ENCODE results near the gene WDPCP. TPM values are rescaled to one million over a fixed set of nuclear protein-coding genes. Genes with fewer than 3 reads are reported as not detected.
"Not testable (repeated sequence)": the region's sequence is repeated elsewhere in the genome, so short reads cannot be mapped to it uniquely, and the experiment has no call there.

The WDPCP gene
- polyA plus RNA-seq, 1 donor from 2014 or later, result 2.7 TPM

GRCh38 chr2:63488118-63488713 is 100.1 kb downstream of the WDPCP start:
- H3K4me3 Mint-ChIP-seq, result no peak overlapping the region
- peaks cover 8% of the 10 kb centered on the region for H3K36me3 Mint-ChIP-seq
- no peak overlapping the region for H3K27ac Mint-ChIP-seq
- no peaks in the 10 kb centered on the region for H3K27me3 Mint-ChIP-seq
- no peaks in the 10 kb centered on the region for H3K4me1 Mint-ChIP-seq
- H3K9me3 Mint-ChIP-seq, result no peaks in the 10 kb centered on the region

GRCh38 chr2:63486861-63487290 is 101.4 kb downstream of the WDPCP start:
- Mint-ChIP-seq H3K4me3 (no peak overlapping the region), H3K9me3 (no peaks in the 10 kb centered on the region), H3K27me3 (no peaks in the 10 kb centered on the region), H3K4me1 (no peaks in the 10 kb centered on the region), H3K36me3 (peaks cover 8% of the 10 kb centered on the region), H3K27ac (no peak overlapping the region)

- Mint-ChIP-seq H3K27me3 (no peaks in the 10 kb centered on the region), H3K4me3 (no peak overlapping the region), H3K4me1 (no peaks in the 10 kb centered on the region), H3K9me3 (peaks cover 0 to 3% (median 2%) of the 10 kb centered on the region in 3 donors), H3K27ac (no peak overlapping the region), H3K36me3 (peaks cover 12% of the 10 kb centered on the region)
These were observed 103.4 kb downstream of the WDPCP start for GRCh38 chr2:63484901-63485300.

- H3K4me1 Mint-ChIP-seq, result no peaks in the 10 kb centered on the region
- peaks cover 12% of the 10 kb centered on the region for H3K36me3 Mint-ChIP-seq
- H3K4me3 Mint-ChIP-seq, result no peak overlapping the region
- peaks cover 0 to 3% (median 2%) of the 10 kb centered on the region in 3 donors for H3K9me3 Mint-ChIP-seq
- H3K27ac Mint-ChIP-seq, result no peak overlapping the region
- no peaks in the 10 kb centered on the region for H3K27me3 Mint-ChIP-seq
These were observed 103.8 kb downstream of the WDPCP start for GRCh38 chr2:63484481-63484880.

- Mint-ChIP-seq H3K36me3 (peaks cover 24% of the 10 kb centered on the region), H3K27me3 (no peaks in the 10 kb centered on the region), H3K27ac (no peak overlapping the region), H3K9me3 (peaks cover 0 to 5% (median 2%) of the 10 kb centered on the region in 3 donors), H3K4me3 (no peak overlapping the region), H3K4me1 (peaks cover 0 to 2% (median 0%) of the 10 kb centered on the region in 3 donors)
These were observed 110.6 kb downstream of the WDPCP start for GRCh38 chr2:63477686-63478085.

GRCh38 chr2:63469313-63469712 is 119.0 kb downstream of the WDPCP start:
- not testable (repeated sequence) for H3K27me3 Mint-ChIP-seq, H3K4me3 Mint-ChIP-seq, H3K27ac Mint-ChIP-seq, H3K4me1 Mint-ChIP-seq
- Mint-ChIP-seq H3K9me3 (peaks cover 2 to 19% (median 8%) of the 10 kb centered on the region in 3 donors), H3K36me3 (peaks cover 24% of the 10 kb centered on the region)

GRCh38 chr2:63465633-63466032 is 122.6 kb downstream of the WDPCP start:
- Mint-ChIP-seq H3K36me3 (peaks cover 20% of the 10 kb centered on the region), H3K9me3 (peaks cover 2 to 26% (median 6%) of the 10 kb centered on the region in 3 donors), H3K4me3 (no peak overlapping the region), H3K4me1 (peaks cover 0 to 2% (median 2%) of the 10 kb centered on the region in 3 donors), H3K27ac (no peak overlapping the region), H3K27me3 (no peaks in the 10 kb centered on the region)

GRCh38 chr2:63463142-63463541 is 125.1 kb downstream of the WDPCP start:
- no peak overlapping the region for H3K27ac Mint-ChIP-seq

GRCh38 chr2:63446658-63447057 is 141.6 kb downstream of the WDPCP start:
- Mint-ChIP-seq H3K27ac (no peak overlapping the region), H3K27me3 (no peaks in the 10 kb centered on the region), H3K36me3 (peaks cover 21% of the 10 kb centered on the region), H3K4me3 (no peak overlapping the region), H3K4me1 (peaks cover 0 to 6% (median 2%) of the 10 kb centered on the region in 3 donors), H3K9me3 (peaks cover 0 to 7% (median 2%) of the 10 kb centered on the region in 3 donors)

More at GRCh38 chr2:63463142-63463541, 125.1 kb downstream of the WDPCP start:
- Mint-ChIP-seq H3K9me3 (peaks cover 6 to 19% (median 10%) of the 10 kb centered on the region in 3 donors), H3K4me3 (no peak overlapping the region), H3K4me1 (peaks cover 0 to 2% (median 1%) of the 10 kb centered on the region in 3 donors), H3K36me3 (peaks cover 27% of the 10 kb centered on the region), H3K27me3 (no peaks in the 10 kb centered on the region)

- peak overlapping the region in 1 of 4 donors; percentile 81 for H3K4me3 Mint-ChIP-seq
- H3K27ac Mint-ChIP-seq, result no peak overlapping the region
These were observed 143.6 kb downstream of the WDPCP start for GRCh38 chr2:63444565-63445288.

GRCh38 chr2:63440612-63441011 is 147.7 kb downstream of the WDPCP start:
- peaks cover 4% of the 10 kb centered on the region for H3K36me3 Mint-ChIP-seq
- H3K4me1 Mint-ChIP-seq, result peaks cover 0 to 6% (median 2%) of the 10 kb centered on the region in 3 donors
- no peaks in the 10 kb centered on the region for H3K27me3 Mint-ChIP-seq
- H3K9me3 Mint-ChIP-seq, result no peaks in the 10 kb centered on the region
- no peak overlapping the region for H3K27ac Mint-ChIP-seq
- H3K4me3 Mint-ChIP-seq, result no peak overlapping the region

More at GRCh38 chr2:63444565-63445288, 143.6 kb downstream of the WDPCP start:
- Mint-ChIP-seq H3K4me1 (peaks cover 0 to 6% (median 2%) of the 10 kb centered on the region in 3 donors), H3K27me3 (no peaks in the 10 kb centered on the region), H3K36me3 (peaks cover 13% of the 10 kb centered on the region), H3K9me3 (peaks cover 0 to 3% (median 2%) of the 10 kb centered on the region in 3 donors)

GRCh38 chr2:63438181-63438580 is 150.1 kb downstream of the WDPCP start:
- Mint-ChIP-seq H3K27ac (no peak overlapping the region), H3K4me3 (no peak overlapping the region), H3K36me3 (peaks cover 7% of the 10 kb centered on the region), H3K4me1 (no peaks in the 10 kb centered on the region), H3K9me3 (no peaks in the 10 kb centered on the region), H3K27me3 (no peaks in the 10 kb centered on the region)

GRCh38 chr2:63436488-63436887 is 151.8 kb downstream of the WDPCP start:
- Mint-ChIP-seq H3K4me1 (no peaks in the 10 kb centered on the region), H3K27me3 (no peaks in the 10 kb centered on the region), H3K9me3 (no peaks in the 10 kb centered on the region), H3K4me3 (no peak overlapping the region), H3K27ac (no peak overlapping the region), H3K36me3 (peaks cover 5% of the 10 kb centered on the region)

- Mint-ChIP-seq H3K4me3 (no peak overlapping the region), H3K4me1 (no peaks in the 10 kb centered on the region), H3K27ac (no peak overlapping the region), H3K27me3 (no peaks in the 10 kb centered on the region), H3K9me3 (no peaks in the 10 kb centered on the region), H3K36me3 (peaks cover 7% of the 10 kb centered on the region)
These were observed 153.2 kb downstream of the WDPCP start for GRCh38 chr2:63435070-63435469.

- Mint-ChIP-seq H3K4me3 (no peak overlapping the region), H3K36me3 (peaks cover 8% of the 10 kb centered on the region), H3K4me1 (no peaks in the 10 kb centered on the region), H3K27ac (no peak overlapping the region), H3K27me3 (no peaks in the 10 kb centered on the region), H3K9me3 (no peaks in the 10 kb centered on the region)
These were observed 154.0 kb downstream of the WDPCP start for GRCh38 chr2:63434024-63435001.

Data from IgD-negative memory B cell (primary cell).